ENCODE results near the gene TBC1D5. TPM values are rescaled to one million over a fixed set of nuclear protein-coding genes. Genes with fewer than 3 reads are reported as not detected.
"Not testable (repeated sequence)": the region's sequence is repeated elsewhere in the genome, so short reads cannot be mapped to it uniquely, and the experiment has no call there.

The TBC1D5 gene
- total RNA-seq, 2 experiments from 2014 or later: 54.4 to 57.2 TPM

GRCh38 chr3:17692846-17693669, 49.4 kb downstream of the TBC1D5 start:
- CTCF ChIA-PET: interaction anchor here (1.9 kb wide), 1 partner anchor 148 kb away, joined by 4 read pairs; no protein-coding TSS in a partner anchor
- H3K27me3 Mint-ChIP-seq (ENCODE audit: low read depth); H3K27ac Mint-ChIP-seq; H3K4me1 Mint-ChIP-seq (ENCODE audit: low read depth); H3K9me3 Mint-ChIP-seq; H3K4me3 Mint-ChIP-seq; intact Hi-C loops (cut with micrococcal nuclease): not testable (repeated sequence)
- peak; percentile 17 for DNase-seq
- peaks cover 29% of the 10 kb centered on the region for H3K36me3 Mint-ChIP-seq (ENCODE audit: low read depth)

- CTCF ChIA-PET: interaction anchor here (1.6 to 1.8 kb wide), 2 partner anchors 16 to 154 kb away, joined by 5 to 7 read pairs; no protein-coding TSS in a partner anchor
- intact Hi-C loops (cut with micrococcal nuclease): loop anchor here (2.0 to 5.0 kb wide), 2 partner anchors 255 to 429 kb away; no protein-coding TSS in a partner anchor
- no peaks in the 10 kb centered on the region for H3K4me1 Mint-ChIP-seq (ENCODE audit: low read depth)
- H3K9me3 Mint-ChIP-seq: no peaks in the 10 kb centered on the region
- no peak for DNase-seq
- peaks cover 3% of the 10 kb centered on the region for H3K36me3 Mint-ChIP-seq (ENCODE audit: low read depth)
- no peaks in the 10 kb centered on the region for H3K27me3 Mint-ChIP-seq (ENCODE audit: low read depth)
- no peak overlapping the region for H3K27ac Mint-ChIP-seq
- H3K4me3 Mint-ChIP-seq: no peak overlapping the region
Observed at GRCh38 chr3:17687566-17687965, 54.9 kb downstream of the TBC1D5 start.

- intact Hi-C loops (cut with micrococcal nuclease): loop anchor here (2.0 to 5.0 kb wide), 2 partner anchors 254 to 428 kb away; no protein-coding TSS in a partner anchor
- H3K27me3 Mint-ChIP-seq (ENCODE audit: low read depth): no peaks in the 10 kb centered on the region
- no peak for DNase-seq
- H3K4me3 Mint-ChIP-seq: no peak overlapping the region
- CTCF ChIA-PET: interaction anchor here (1.8 kb wide), 1 partner anchor 15 kb away, joined by 5 read pairs; no protein-coding TSS in a partner anchor
- no peaks in the 10 kb centered on the region for H3K4me1 Mint-ChIP-seq (ENCODE audit: low read depth)
- H3K27ac Mint-ChIP-seq: no peak overlapping the region
- H3K36me3 Mint-ChIP-seq (ENCODE audit: low read depth): peaks cover 3% of the 10 kb centered on the region
- H3K9me3 Mint-ChIP-seq: no peaks in the 10 kb centered on the region
Observed at GRCh38 chr3:17686613-17687012, 55.8 kb downstream of the TBC1D5 start.

- Mint-ChIP-seq H3K36me3 (ENCODE audit: low read depth) (no peaks in the 10 kb centered on the region), H3K27ac (no peak overlapping the region), H3K27me3 (ENCODE audit: low read depth) (no peaks in the 10 kb centered on the region), H3K4me3 (no peak overlapping the region), H3K9me3 (no peaks in the 10 kb centered on the region), H3K4me1 (ENCODE audit: low read depth) (peaks cover 3% of the 10 kb centered on the region)
- no peak for DNase-seq
- CTCF ChIA-PET: interaction anchor here (0.6 kb wide), 1 partner anchor 40 kb away, joined by 3 read pairs; no protein-coding TSS in a partner anchor
- intact Hi-C loops (cut with micrococcal nuclease): no loop called here
Observed at GRCh38 chr3:17683542-17684207, 58.8 kb downstream of the TBC1D5 start.

GRCh38 chr3:17680530-17680929, 61.9 kb downstream of the TBC1D5 start:
- H3K27me3 Mint-ChIP-seq (ENCODE audit: low read depth): no peaks in the 10 kb centered on the region
- H3K4me3 Mint-ChIP-seq: no peak overlapping the region
- intact Hi-C loops (cut with micrococcal nuclease): no loop called here
- no peaks in the 10 kb centered on the region for H3K9me3 Mint-ChIP-seq
- H3K4me1 Mint-ChIP-seq (ENCODE audit: low read depth): peaks cover 9% of the 10 kb centered on the region
- no peak for DNase-seq
- CTCF ChIA-PET: no interaction called here
- no peak overlapping the region for H3K27ac Mint-ChIP-seq
- no peaks in the 10 kb centered on the region for H3K36me3 Mint-ChIP-seq (ENCODE audit: low read depth)

- no peaks in the 10 kb centered on the region for H3K27me3 Mint-ChIP-seq (ENCODE audit: low read depth)
- H3K4me1 Mint-ChIP-seq (ENCODE audit: low read depth): peaks cover 9% of the 10 kb centered on the region
- H3K36me3 Mint-ChIP-seq (ENCODE audit: low read depth): peaks cover 3% of the 10 kb centered on the region
- no peaks in the 10 kb centered on the region for H3K9me3 Mint-ChIP-seq
- no peak overlapping the region for H3K4me3 Mint-ChIP-seq
- H3K27ac Mint-ChIP-seq: no peak overlapping the region
- peak; percentile 22 for DNase-seq
- intact Hi-C loops (cut with micrococcal nuclease): loop anchor here (2.0 kb wide), 1 partner anchor 37 kb away; no protein-coding TSS in a partner anchor
- CTCF ChIA-PET: no interaction called here
Observed at GRCh38 chr3:17678116-17678741, 64.2 kb downstream of the TBC1D5 start.

- peaks cover 13% of the 10 kb centered on the region for H3K36me3 Mint-ChIP-seq (ENCODE audit: low read depth)
- CTCF ChIA-PET: no interaction called here
- intact Hi-C loops (cut with micrococcal nuclease): no loop called here
- no peak overlapping the region for H3K27ac Mint-ChIP-seq
- no peaks in the 10 kb centered on the region for H3K27me3 Mint-ChIP-seq (ENCODE audit: low read depth)
- H3K4me3 Mint-ChIP-seq: no peak overlapping the region
- H3K9me3 Mint-ChIP-seq: no peaks in the 10 kb centered on the region
- DNase-seq: no peak
- H3K4me1 Mint-ChIP-seq (ENCODE audit: low read depth): peaks cover 9% of the 10 kb centered on the region
Observed at GRCh38 chr3:17674082-17674686, 68.2 kb downstream of the TBC1D5 start.

- peaks cover 15% of the 10 kb centered on the region for H3K36me3 Mint-ChIP-seq (ENCODE audit: low read depth)
- no peak for DNase-seq
- CTCF ChIA-PET: interaction anchor here (1.3 to 1.7 kb wide), 2 partner anchors 15 to 168 kb away, joined by 4 to 5 read pairs; no protein-coding TSS in a partner anchor
- no peak overlapping the region for H3K27ac Mint-ChIP-seq
- intact Hi-C loops (cut with micrococcal nuclease): no loop called here
- H3K9me3 Mint-ChIP-seq: no peaks in the 10 kb centered on the region
- H3K27me3 Mint-ChIP-seq (ENCODE audit: low read depth): no peaks in the 10 kb centered on the region
- H3K4me1 Mint-ChIP-seq (ENCODE audit: low read depth): no peaks in the 10 kb centered on the region
- H3K4me3 Mint-ChIP-seq: no peak overlapping the region
Observed at GRCh38 chr3:17672506-17672905, 69.9 kb downstream of the TBC1D5 start.

GRCh38 chr3:17670749-17671148, 71.7 kb downstream of the TBC1D5 start:
- DNase-seq: no peak
- Mint-ChIP-seq H3K4me1 (ENCODE audit: low read depth) (no peaks in the 10 kb centered on the region), H3K36me3 (ENCODE audit: low read depth) (peaks cover 15% of the 10 kb centered on the region), H3K27me3 (ENCODE audit: low read depth) (no peaks in the 10 kb centered on the region), H3K27ac (no peak overlapping the region), H3K4me3 (no peak overlapping the region), H3K9me3 (no peaks in the 10 kb centered on the region)
- CTCF ChIA-PET: no interaction called here
- intact Hi-C loops (cut with micrococcal nuclease): no loop called here

GRCh38 chr3:17664923-17665322, 77.5 kb downstream of the TBC1D5 start:
- Mint-ChIP-seq H3K4me3 (no peak overlapping the region), H3K4me1 (ENCODE audit: low read depth) (peaks cover 11% of the 10 kb centered on the region), H3K27me3 (ENCODE audit: low read depth) (no peaks in the 10 kb centered on the region), H3K27ac (no peak overlapping the region), H3K36me3 (ENCODE audit: low read depth) (peaks cover 3% of the 10 kb centered on the region), H3K9me3 (no peaks in the 10 kb centered on the region)
- intact Hi-C loops (cut with micrococcal nuclease): no loop called here
- CTCF ChIA-PET: no interaction called here
- no peak for DNase-seq

GRCh38 chr3:17656264-17656663, 86.2 kb downstream of the TBC1D5 start:
- CTCF ChIA-PET: no interaction called here
- no peak for DNase-seq
- no peaks in the 10 kb centered on the region for H3K36me3 Mint-ChIP-seq (ENCODE audit: low read depth)
- no peak overlapping the region for H3K27ac Mint-ChIP-seq
- H3K4me3 Mint-ChIP-seq: no peak overlapping the region
- no peaks in the 10 kb centered on the region for H3K27me3 Mint-ChIP-seq (ENCODE audit: low read depth)
- H3K9me3 Mint-ChIP-seq: no peaks in the 10 kb centered on the region
- intact Hi-C loops (cut with micrococcal nuclease): no loop called here
- H3K4me1 Mint-ChIP-seq (ENCODE audit: low read depth): no peaks in the 10 kb centered on the region

GRCh38 chr3:17655743-17656142, 86.7 kb downstream of the TBC1D5 start:
- CTCF ChIA-PET: no interaction called here

More at GRCh38 chr3:17655743-17656142, 86.7 kb downstream of the TBC1D5 start:
- DNase-seq: no peak
- Mint-ChIP-seq H3K36me3 (ENCODE audit: low read depth) (peaks cover under 1% of the 10 kb centered on the region), H3K4me1 (ENCODE audit: low read depth) (no peaks in the 10 kb centered on the region), H3K27ac (no peak overlapping the region), H3K9me3 (no peaks in the 10 kb centered on the region), H3K27me3 (ENCODE audit: low read depth) (no peaks in the 10 kb centered on the region), H3K4me3 (no peak overlapping the region)
- intact Hi-C loops (cut with micrococcal nuclease): no loop called here

Data from activated naive CD4-positive, alpha-beta T cell treated with anti-CD3 and anti-CD28 coated beads for 36 hours (primary cell).